ENCODE data around the gene KIF6.
"Not testable (repeated sequence)": the region's sequence is repeated elsewhere in the genome, so short reads cannot be mapped to it uniquely, and the experiment has no call there.

Gene KIF6

GRCh38 chr6:39752835-39753724 lies 27.9 kb upstream of the KIF6 start:
- no peak for DNase-seq
- no peaks in the 10 kb centered on the region for H3K36me3 Mint-ChIP-seq (ENCODE audit: low read depth)
- H3K27me3 Mint-ChIP-seq: peaks cover 12% of the 10 kb centered on the region
- H3K4me3 Mint-ChIP-seq: no peak overlapping the region
- H3K4me1 Mint-ChIP-seq (ENCODE audit: low read depth): no peaks in the 10 kb centered on the region
- H3K27ac Mint-ChIP-seq: no peak overlapping the region
- H3K9me3 Mint-ChIP-seq: no peaks in the 10 kb centered on the region

- H3K4me3 Mint-ChIP-seq: no peak overlapping the region
Observed at GRCh38 chr6:39746795-39747194, 21.6 kb upstream of the KIF6 start.

GRCh38 chr6:39733704-39734103 lies 8.5 kb upstream of the KIF6 start:
- Mint-ChIP-seq H3K36me3 (ENCODE audit: low read depth) (no peaks in the 10 kb centered on the region), H3K27ac (no peak overlapping the region), H3K27me3 (peaks cover 45% of the 10 kb centered on the region), H3K4me1 (ENCODE audit: low read depth) (no peaks in the 10 kb centered on the region), H3K9me3 (no peaks in the 10 kb centered on the region), H3K4me3 (no peak overlapping the region)
- no peak for DNase-seq

More at GRCh38 chr6:39746795-39747194, 21.6 kb upstream of the KIF6 start:
- no peak for DNase-seq
- Mint-ChIP-seq H3K36me3 (ENCODE audit: low read depth) (no peaks in the 10 kb centered on the region), H3K4me1 (ENCODE audit: low read depth) (no peaks in the 10 kb centered on the region), H3K9me3 (peaks cover 4% of the 10 kb centered on the region), H3K27ac (no peak overlapping the region), H3K27me3 (peaks cover 26% of the 10 kb centered on the region)

- Mint-ChIP-seq H3K9me3 (no peaks in the 10 kb centered on the region), H3K27me3 (peaks cover 47% of the 10 kb centered on the region)
Observed at GRCh38 chr6:39731565-39731964, 6.4 kb upstream of the KIF6 start.

GRCh38 chr6:39729945-39730344 lies 4.7 kb upstream of the KIF6 start:
- peaks cover 4% of the 10 kb centered on the region for H3K4me1 Mint-ChIP-seq (ENCODE audit: low read depth)
- H3K36me3 Mint-ChIP-seq (ENCODE audit: low read depth): peaks cover 2% of the 10 kb centered on the region
- DNase-seq: no peak
- no peaks in the 10 kb centered on the region for H3K9me3 Mint-ChIP-seq
- peaks cover 51% of the 10 kb centered on the region for H3K27me3 Mint-ChIP-seq
- H3K27ac Mint-ChIP-seq: no peak overlapping the region
- no peak overlapping the region for H3K4me3 Mint-ChIP-seq

More at GRCh38 chr6:39731565-39731964, 6.4 kb upstream of the KIF6 start:
- no peak for DNase-seq
- Mint-ChIP-seq H3K27ac (no peak overlapping the region), H3K4me3 (no peak overlapping the region), H3K36me3 (ENCODE audit: low read depth) (no peaks in the 10 kb centered on the region), H3K4me1 (ENCODE audit: low read depth) (no peaks in the 10 kb centered on the region)

GRCh38 chr6:39725632-39725997 lies 407 bp upstream of the KIF6 start:
- no peak overlapping the region for H3K27ac Mint-ChIP-seq
- peaks cover 20% of the 10 kb centered on the region for H3K27me3 Mint-ChIP-seq
- DNase-seq: no peak
- H3K9me3 Mint-ChIP-seq: no peaks in the 10 kb centered on the region
- H3K4me1 Mint-ChIP-seq (ENCODE audit: low read depth): peaks cover 9% of the 10 kb centered on the region
- peak overlapping the region; percentile 88 for H3K4me3 Mint-ChIP-seq
- H3K36me3 Mint-ChIP-seq (ENCODE audit: low read depth): peaks cover 2% of the 10 kb centered on the region

- H3K4me3 Mint-ChIP-seq; DNase-seq; H3K27ac Mint-ChIP-seq; H3K4me1 Mint-ChIP-seq (ENCODE audit: low read depth); H3K9me3 Mint-ChIP-seq; H3K36me3 Mint-ChIP-seq (ENCODE audit: low read depth): not testable (repeated sequence)
- peaks cover 24% of the 10 kb centered on the region for H3K27me3 Mint-ChIP-seq
Observed at GRCh38 chr6:39723350-39723749, 1.9 kb downstream of the KIF6 start.

- Mint-ChIP-seq H3K4me3 (no peak overlapping the region), H3K27ac (no peak overlapping the region), H3K4me1 (ENCODE audit: low read depth) (no peaks in the 10 kb centered on the region), H3K27me3 (peaks cover 13% of the 10 kb centered on the region), H3K9me3 (no peaks in the 10 kb centered on the region), H3K36me3 (ENCODE audit: low read depth) (no peaks in the 10 kb centered on the region)
- no peak for DNase-seq
Observed at GRCh38 chr6:39714802-39715201, 10.4 kb downstream of the KIF6 start.

- H3K9me3 Mint-ChIP-seq: no peaks in the 10 kb centered on the region
- H3K4me1 Mint-ChIP-seq (ENCODE audit: low read depth): no peaks in the 10 kb centered on the region
- no peak for DNase-seq
- no peaks in the 10 kb centered on the region for H3K36me3 Mint-ChIP-seq (ENCODE audit: low read depth)
- H3K27me3 Mint-ChIP-seq: peaks cover 19% of the 10 kb centered on the region
- no peak overlapping the region for H3K27ac Mint-ChIP-seq
- H3K4me3 Mint-ChIP-seq: no peak overlapping the region
Observed at GRCh38 chr6:39707962-39708683, 17.1 kb downstream of the KIF6 start.

GRCh38 chr6:39706819-39707335 lies 18.3 kb downstream of the KIF6 start:
- no peaks in the 10 kb centered on the region for H3K9me3 Mint-ChIP-seq
- H3K4me1 Mint-ChIP-seq (ENCODE audit: low read depth): no peaks in the 10 kb centered on the region
- no peak overlapping the region for H3K27ac Mint-ChIP-seq
- H3K36me3 Mint-ChIP-seq (ENCODE audit: low read depth): no peaks in the 10 kb centered on the region
- H3K27me3 Mint-ChIP-seq: peaks cover 20% of the 10 kb centered on the region
- no peak for DNase-seq
- H3K4me3 Mint-ChIP-seq: no peak overlapping the region

GRCh38 chr6:39702265-39702664 lies 22.9 kb downstream of the KIF6 start:
- no peak for DNase-seq
- Mint-ChIP-seq H3K9me3 (no peaks in the 10 kb centered on the region), H3K27me3 (peaks cover 7% of the 10 kb centered on the region), H3K4me3 (no peak overlapping the region), H3K27ac (no peak overlapping the region), H3K36me3 (ENCODE audit: low read depth) (no peaks in the 10 kb centered on the region), H3K4me1 (ENCODE audit: low read depth) (no peaks in the 10 kb centered on the region)

GRCh38 chr6:39700362-39700761 lies 24.8 kb downstream of the KIF6 start:
- no peaks in the 10 kb centered on the region for H3K36me3 Mint-ChIP-seq (ENCODE audit: low read depth)
- no peak overlapping the region for H3K27ac Mint-ChIP-seq
- H3K4me3 Mint-ChIP-seq: no peak overlapping the region
- H3K4me1 Mint-ChIP-seq (ENCODE audit: low read depth): no peaks in the 10 kb centered on the region
- no peaks in the 10 kb centered on the region for H3K9me3 Mint-ChIP-seq
- no peak for DNase-seq
- H3K27me3 Mint-ChIP-seq: peaks cover 4% of the 10 kb centered on the region

- H3K4me1 Mint-ChIP-seq (ENCODE audit: low read depth): no peaks in the 10 kb centered on the region
- no peaks in the 10 kb centered on the region for H3K9me3 Mint-ChIP-seq
- DNase-seq: no peak
- H3K27ac Mint-ChIP-seq: no peak overlapping the region
- no peak overlapping the region for H3K4me3 Mint-ChIP-seq
- H3K36me3 Mint-ChIP-seq (ENCODE audit: low read depth): no peaks in the 10 kb centered on the region
- H3K27me3 Mint-ChIP-seq: peaks cover 4% of the 10 kb centered on the region
Observed at GRCh38 chr6:39698789-39699188, 26.4 kb downstream of the KIF6 start.

GRCh38 chr6:39696986-39697788 lies 28.0 kb downstream of the KIF6 start:
- no peak overlapping the region for H3K4me3 Mint-ChIP-seq
- no peak overlapping the region for H3K27ac Mint-ChIP-seq
- no peaks in the 10 kb centered on the region for H3K4me1 Mint-ChIP-seq (ENCODE audit: low read depth)
- H3K36me3 Mint-ChIP-seq (ENCODE audit: low read depth): no peaks in the 10 kb centered on the region
- no peak for DNase-seq
- H3K27me3 Mint-ChIP-seq: peaks cover 16% of the 10 kb centered on the region
- no peaks in the 10 kb centered on the region for H3K9me3 Mint-ChIP-seq
